ENCODE results near the gene SLC25A44.

SLC25A44 gene

DNA sequence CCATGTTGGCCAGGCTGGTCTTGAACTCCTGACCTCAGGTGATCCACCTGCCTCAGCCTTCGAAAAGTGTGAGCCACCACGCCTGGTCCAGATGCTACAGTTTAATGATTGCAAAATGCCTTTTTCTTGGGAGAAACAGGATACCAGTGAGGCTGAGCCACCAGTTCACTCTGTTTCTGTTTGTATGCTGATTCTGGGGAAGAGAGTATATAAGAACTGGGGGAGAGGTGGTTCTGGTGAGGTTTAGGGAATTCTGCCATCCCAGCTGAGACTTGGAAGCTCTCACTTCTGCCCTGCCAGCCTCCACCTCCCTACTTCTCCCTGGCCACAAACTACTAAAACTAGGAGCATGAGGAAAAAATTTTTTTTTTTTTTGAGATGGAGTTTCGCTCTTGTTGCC lies 10.8 kb downstream of the SLC25A44 start:
- ATAC-seq: no peak
- TF ChIP-seq TOX (CRISPR knock-in tag; IDR thresholded peaks at IDR 0.05; ENCODE audit: borderline replicate concordance) (no peak), CREB5 (CRISPR knock-in tag; IDR thresholded peaks at IDR 0.05; ENCODE audit: low read depth) (no peak), PATZ1 (CRISPR knock-in tag; IDR thresholded peaks at IDR 0.05; ENCODE audit: borderline replicate concordance) (no peak), ZNF70 (CRISPR knock-in tag; IDR thresholded peaks at IDR 0.05) (no peak), ZFP30 (CRISPR knock-in tag; IDR thresholded peaks at IDR 0.05) (no peak), OSR1 (CRISPR knock-in tag; IDR thresholded peaks at IDR 0.05) (no peak)
- TF ChIP-seq, protein P1, sequence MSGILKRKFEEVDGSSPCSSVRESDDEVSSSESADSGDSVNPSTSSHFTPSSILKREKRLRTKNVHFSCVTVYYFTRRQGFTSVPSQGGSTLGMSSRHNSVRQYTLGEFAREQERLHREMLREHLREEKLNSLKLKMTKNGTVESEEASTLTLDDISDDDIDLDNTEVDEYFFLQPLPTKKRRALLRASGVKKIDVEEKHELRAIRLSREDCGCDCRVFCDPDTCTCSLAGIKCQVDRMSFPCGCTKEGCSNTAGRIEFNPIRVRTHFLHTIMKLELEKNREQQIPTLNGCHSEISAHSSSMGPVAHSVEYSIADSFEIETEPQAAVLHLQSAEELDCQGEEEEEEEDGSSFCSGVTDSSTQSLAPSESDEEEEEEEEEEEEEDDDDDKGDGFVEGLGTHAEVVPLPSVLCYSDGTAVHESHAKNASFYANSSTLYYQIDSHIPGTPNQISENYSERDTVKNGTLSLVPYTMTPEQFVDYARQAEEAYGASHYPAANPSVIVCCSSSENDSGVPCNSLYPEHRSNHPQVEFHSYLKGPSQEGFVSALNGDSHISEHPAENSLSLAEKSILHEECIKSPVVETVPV (CRISPR knock-in tag; IDR thresholded peaks at IDR 0.05): no peak

DNA sequence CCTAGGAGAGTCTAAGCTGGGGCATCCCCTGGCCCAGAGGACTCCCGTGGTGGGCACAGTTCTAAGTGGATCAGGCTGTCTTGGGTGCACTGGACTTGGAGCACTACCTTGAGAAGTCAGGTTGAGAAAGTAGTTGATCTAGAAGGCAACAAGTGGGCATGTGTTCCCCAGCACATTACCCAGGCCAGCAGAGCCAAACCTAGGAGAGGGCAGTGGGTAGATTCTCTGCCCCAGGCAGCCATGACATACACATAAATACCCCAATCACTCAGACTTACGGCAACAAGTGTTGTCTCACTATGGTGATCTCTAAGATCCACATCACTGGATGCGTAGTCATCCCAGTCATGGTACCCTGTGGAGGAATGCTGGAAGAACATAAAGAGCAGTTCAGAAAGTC lies 17.3 kb downstream of the SLC25A44 start:
- TF ChIP-seq ZC3H10 (CRISPR knock-in tag; IDR thresholded peaks at IDR 0.05) (no peak), TCF4 (CRISPR knock-in tag; IDR thresholded peaks at IDR 0.05; ENCODE audit: borderline replicate concordance) (no peak), PPARA (CRISPR knock-in tag; IDR thresholded peaks at IDR 0.05; ENCODE audit: borderline replicate concordance) (no peak), ISL1 (CRISPR knock-in tag; IDR thresholded peaks at IDR 0.05) (no peak), ZFP3 (CRISPR knock-in tag; IDR thresholded peaks at IDR 0.05) (no peak), ZNF8 (CRISPR knock-in tag; IDR thresholded peaks at IDR 0.05) (no peak), GLIS3 (CRISPR knock-in tag; IDR thresholded peaks at IDR 0.05) (no peak), PATZ1 (CRISPR knock-in tag; IDR thresholded peaks at IDR 0.05; ENCODE audit: borderline replicate concordance) (no peak), BACH2 (CRISPR knock-in tag; IDR thresholded peaks at IDR 0.05; ENCODE audit: borderline replicate concordance) (no peak), OSR1 (CRISPR knock-in tag; IDR thresholded peaks at IDR 0.05) (no peak), TSHZ2 (CRISPR knock-in tag; IDR thresholded peaks at IDR 0.05) (no peak), TOX (CRISPR knock-in tag; IDR thresholded peaks at IDR 0.05; ENCODE audit: borderline replicate concordance) (no peak), CREB5 (CRISPR knock-in tag; IDR thresholded peaks at IDR 0.05; ENCODE audit: low read depth) (no peak), SNAI2 (CRISPR knock-in tag; IDR thresholded peaks at IDR 0.05) (no peak), ESRRG (CRISPR knock-in tag; IDR thresholded peaks at IDR 0.05) (no peak)
- TF ChIP-seq, protein P2, sequence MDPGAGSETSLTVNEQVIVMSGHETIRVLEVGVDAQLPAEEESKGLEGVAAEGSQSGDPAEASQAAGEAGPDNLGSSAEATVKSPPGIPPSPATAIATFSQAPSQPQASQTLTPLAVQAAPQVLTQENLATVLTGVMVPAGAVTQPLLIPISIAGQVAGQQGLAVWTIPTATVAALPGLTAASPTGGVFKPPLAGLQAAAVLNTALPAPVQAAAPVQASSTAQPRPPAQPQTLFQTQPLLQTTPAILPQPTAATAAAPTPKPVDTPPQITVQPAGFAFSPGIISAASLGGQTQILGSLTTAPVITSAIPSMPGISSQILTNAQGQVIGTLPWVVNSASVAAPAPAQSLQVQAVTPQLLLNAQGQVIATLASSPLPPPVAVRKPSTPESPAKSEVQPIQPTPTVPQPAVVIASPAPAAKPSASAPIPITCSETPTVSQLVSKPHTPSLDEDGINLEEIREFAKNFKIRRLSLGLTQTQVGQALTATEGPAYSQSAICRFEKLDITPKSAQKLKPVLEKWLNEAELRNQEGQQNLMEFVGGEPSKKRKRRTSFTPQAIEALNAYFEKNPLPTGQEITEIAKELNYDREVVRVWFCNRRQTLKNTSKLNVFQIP (CRISPR knock-in tag; IDR thresholded peaks at IDR 0.05; ENCODE audit: borderline replicate concordance, low read depth): no peak
- ATAC-seq: no peak
